ENCODE results near the gene GRIK3.
"Not testable (repeated sequence)": the region's sequence is repeated elsewhere in the genome, so short reads cannot be mapped to it uniquely, and the experiment has no call there.

Gene GRIK3

DNA sequence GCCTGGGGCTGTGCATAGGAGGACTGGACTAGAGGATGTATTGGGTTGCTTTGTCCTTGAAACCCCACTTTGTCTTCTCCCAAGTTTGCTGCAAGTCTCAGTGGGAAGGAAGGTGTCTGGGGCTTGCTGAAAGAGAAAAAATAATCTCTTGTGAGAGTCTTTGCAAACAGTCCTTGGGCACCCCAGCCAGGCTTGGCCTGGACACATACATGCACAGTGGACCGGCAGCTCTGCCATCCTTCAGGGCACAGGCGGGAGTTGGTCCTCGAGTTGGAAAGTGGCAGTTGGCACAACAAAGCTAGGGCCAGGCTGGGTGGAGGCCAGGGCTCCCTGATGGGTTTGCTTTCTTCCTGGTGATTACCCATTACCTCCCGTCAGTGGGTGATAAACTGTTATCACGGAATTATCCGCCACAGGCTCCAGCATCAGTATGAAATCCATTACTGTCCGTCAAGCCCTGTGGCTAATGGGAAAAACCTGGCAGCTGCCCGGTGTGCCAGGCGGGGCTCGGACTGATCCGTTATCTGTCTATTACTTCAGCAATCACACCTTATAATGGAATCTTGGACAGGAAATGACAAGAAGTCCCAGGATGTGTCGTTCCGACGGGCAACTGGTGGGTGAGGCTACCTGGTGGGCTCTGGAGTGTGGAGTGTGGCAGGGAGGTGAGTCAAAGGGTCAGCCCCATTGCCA lies 265.7 kb downstream of the GRIK3 start:
- no peak overlapping the region for H3K4me3 ChIP-seq (ENCODE audit: low read depth, low read length)
- TF ChIP-seq, protein P1, sequence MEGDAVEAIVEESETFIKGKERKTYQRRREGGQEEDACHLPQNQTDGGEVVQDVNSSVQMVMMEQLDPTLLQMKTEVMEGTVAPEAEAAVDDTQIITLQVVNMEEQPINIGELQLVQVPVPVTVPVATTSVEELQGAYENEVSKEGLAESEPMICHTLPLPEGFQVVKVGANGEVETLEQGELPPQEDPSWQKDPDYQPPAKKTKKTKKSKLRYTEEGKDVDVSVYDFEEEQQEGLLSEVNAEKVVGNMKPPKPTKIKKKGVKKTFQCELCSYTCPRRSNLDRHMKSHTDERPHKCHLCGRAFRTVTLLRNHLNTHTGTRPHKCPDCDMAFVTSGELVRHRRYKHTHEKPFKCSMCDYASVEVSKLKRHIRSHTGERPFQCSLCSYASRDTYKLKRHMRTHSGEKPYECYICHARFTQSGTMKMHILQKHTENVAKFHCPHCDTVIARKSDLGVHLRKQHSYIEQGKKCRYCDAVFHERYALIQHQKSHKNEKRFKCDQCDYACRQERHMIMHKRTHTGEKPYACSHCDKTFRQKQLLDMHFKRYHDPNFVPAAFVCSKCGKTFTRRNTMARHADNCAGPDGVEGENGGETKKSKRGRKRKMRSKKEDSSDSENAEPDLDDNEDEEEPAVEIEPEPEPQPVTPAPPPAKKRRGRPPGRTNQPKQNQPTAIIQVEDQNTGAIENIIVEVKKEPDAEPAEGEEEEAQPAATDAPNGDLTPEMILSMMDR (IDR thresholded peaks at IDR 0.05; ENCODE audit: insufficient read depth, low read depth, low read length, missing control alignments): no peak
- no peak for DNase-seq (ENCODE audit: low read depth)

DNA sequence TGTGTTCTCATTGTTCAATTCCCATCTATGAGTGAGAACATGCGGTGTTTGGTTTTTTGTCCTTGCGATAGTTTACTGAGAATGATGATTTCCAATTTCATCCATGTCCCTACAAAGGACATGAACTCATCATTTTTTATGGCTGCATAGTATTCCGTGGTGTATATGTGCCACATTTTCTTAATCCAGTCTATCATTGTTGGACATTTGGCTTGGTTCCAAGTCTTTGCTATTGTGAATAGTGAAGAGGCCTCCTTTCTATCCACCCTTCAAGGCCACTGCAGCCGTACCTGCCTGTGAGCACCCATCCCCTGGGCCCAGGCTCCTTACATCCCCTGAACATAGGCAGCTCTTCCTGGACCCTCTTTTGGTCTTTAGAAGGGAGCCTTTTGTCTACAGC lies 266.9 kb downstream of the GRIK3 start:
- not testable (repeated sequence) for H3K4me3 ChIP-seq (ENCODE audit: low read depth, low read length); DNase-seq (ENCODE audit: low read depth)

DNA sequence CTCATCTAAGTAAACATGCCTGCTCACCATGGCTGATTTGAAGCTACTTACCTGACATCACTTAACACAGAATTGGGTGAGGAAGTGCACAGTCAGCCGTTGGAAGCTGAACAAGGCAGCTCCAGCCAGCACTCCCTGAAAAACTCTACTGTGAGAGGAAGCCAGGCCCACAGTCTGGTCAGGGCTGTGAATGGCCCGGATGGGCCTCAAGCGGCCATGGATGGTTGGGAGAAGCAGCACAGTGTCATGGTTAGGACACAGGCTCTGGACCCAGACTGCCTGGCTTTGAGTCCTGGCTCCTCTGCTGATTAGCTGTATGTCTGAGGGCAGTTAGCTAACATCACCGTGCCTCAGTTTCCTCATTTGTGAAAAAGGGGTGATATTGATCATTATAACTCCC lies 267.8 kb downstream of the GRIK3 start:
- H3K4me3 ChIP-seq (ENCODE audit: low read depth, low read length): no peak overlapping the region
- DNase-seq (ENCODE audit: low read depth): no peak
- TF ChIP-seq, protein P1 (IDR thresholded peaks at IDR 0.05; ENCODE audit: insufficient read depth, low read depth, low read length, missing control alignments): no peak

DNA sequence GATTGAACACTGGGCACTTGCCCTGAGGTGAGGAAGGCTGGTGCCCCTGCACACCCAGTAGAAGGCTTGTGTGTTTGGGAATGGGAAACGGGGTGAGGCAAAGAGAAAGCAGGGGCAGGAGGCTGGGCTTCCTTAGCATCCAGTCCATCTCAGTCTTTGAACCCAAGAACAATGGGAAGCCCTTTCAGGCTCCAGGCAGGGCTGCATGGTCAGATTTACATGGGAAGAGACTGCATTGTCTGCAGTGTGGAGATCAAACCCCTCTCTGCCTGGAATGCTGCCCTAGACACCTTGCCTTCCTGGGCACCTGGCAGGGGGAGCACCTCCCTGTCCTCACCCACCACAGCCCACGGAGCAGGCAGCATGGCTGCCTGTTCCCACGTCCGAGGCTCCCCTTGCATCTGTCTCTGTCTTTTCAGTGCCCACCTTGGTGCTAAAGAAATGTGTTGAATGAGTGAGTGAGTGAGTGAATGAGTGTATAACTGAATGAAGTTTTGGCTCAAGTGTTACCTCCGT lies 268.5 kb downstream of the GRIK3 start:
- TF ChIP-seq, protein P1 (IDR thresholded peaks at IDR 0.05; ENCODE audit: insufficient read depth, low read depth, low read length, missing control alignments): no peak
- H3K4me3 ChIP-seq (ENCODE audit: low read depth, low read length): no peak overlapping the region
- no peak for DNase-seq (ENCODE audit: low read depth)

DNA sequence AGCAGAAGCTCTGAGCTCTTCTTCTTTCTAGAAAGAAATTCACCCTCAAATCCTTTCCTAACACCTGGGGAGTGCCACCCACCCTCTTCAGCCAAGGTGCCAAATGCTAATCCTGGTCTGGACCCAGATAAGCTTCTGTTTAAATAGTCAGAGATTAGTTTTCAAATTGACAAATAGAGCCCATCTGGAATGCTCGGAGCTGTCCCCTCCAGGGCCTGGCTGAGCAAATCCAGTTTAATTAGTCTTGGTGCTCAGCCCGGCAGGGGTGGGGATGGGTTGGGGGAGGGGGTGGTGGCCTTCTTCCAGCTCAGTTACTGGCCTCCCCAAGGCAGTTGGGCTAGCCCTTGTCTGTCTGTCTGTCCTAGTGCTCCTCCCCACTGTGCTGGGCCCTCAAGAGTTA lies 269.5 kb downstream of the GRIK3 start:
- no peak for DNase-seq (ENCODE audit: low read depth)
- no peak overlapping the region for H3K4me3 ChIP-seq (ENCODE audit: low read depth, low read length)
- TF ChIP-seq, protein P1 (IDR thresholded peaks at IDR 0.05; ENCODE audit: insufficient read depth, low read depth, low read length, missing control alignments): no peak

DNA sequence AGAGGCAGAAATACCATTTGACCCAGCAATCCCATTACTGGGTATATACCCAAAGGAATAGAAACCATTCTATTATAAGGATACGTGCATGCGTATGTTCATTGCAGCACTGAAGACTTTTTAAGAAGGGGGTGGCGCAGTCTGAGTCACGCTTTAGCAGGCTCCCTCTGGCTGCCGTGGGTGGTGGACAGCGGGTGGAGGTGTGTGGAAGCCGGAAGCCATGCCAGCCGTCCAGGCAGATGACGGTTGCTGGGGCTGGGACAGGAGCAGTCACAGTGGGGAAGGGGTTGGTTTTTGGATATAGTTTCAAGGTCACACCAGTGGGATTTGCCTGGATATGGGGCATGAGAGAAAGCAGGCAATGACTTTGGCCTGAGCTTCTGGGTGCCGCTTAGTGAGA lies 270.5 kb downstream of the GRIK3 start:
- DNase-seq (ENCODE audit: low read depth): no peak
- TF ChIP-seq, protein P1 (IDR thresholded peaks at IDR 0.05; ENCODE audit: insufficient read depth, low read depth, low read length, missing control alignments): no peak
- no peak overlapping the region for H3K4me3 ChIP-seq (ENCODE audit: low read depth, low read length)

DNA sequence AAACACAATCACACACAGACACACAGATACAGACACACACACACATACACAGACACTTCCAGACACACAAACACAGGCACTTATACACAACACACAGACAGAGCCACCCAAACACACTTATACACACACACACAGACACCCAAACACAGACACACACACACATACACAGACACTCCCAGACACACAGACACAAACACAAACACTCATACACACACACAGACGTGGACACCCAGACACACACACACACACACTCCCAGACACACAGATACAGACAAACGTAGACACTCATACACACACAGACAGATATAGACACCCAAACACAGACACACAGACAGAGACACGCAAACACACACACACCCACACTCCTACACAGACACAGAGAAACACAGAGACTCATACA lies 272.1 kb downstream of the GRIK3 start:
- TF ChIP-seq, protein P1 (IDR thresholded peaks at IDR 0.05; ENCODE audit: insufficient read depth, low read depth, low read length, missing control alignments): no peak
- no peak overlapping the region for H3K4me3 ChIP-seq (ENCODE audit: low read depth, low read length)
- DNase-seq (ENCODE audit: low read depth): no peak
